ENCODE measurements around the gene CDYL2.

- TF ChIP-seq, protein P1, sequence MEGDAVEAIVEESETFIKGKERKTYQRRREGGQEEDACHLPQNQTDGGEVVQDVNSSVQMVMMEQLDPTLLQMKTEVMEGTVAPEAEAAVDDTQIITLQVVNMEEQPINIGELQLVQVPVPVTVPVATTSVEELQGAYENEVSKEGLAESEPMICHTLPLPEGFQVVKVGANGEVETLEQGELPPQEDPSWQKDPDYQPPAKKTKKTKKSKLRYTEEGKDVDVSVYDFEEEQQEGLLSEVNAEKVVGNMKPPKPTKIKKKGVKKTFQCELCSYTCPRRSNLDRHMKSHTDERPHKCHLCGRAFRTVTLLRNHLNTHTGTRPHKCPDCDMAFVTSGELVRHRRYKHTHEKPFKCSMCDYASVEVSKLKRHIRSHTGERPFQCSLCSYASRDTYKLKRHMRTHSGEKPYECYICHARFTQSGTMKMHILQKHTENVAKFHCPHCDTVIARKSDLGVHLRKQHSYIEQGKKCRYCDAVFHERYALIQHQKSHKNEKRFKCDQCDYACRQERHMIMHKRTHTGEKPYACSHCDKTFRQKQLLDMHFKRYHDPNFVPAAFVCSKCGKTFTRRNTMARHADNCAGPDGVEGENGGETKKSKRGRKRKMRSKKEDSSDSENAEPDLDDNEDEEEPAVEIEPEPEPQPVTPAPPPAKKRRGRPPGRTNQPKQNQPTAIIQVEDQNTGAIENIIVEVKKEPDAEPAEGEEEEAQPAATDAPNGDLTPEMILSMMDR (IDR thresholded peaks at IDR 0.05; ENCODE audit: extremely low read depth in 1 of 2, insufficient read depth in 1 of 2, low read depth in 1 of 2, low read length in 2 of 2) = no peak
- TF ChIP-seq POLR2A (IDR thresholded peaks at IDR 0.05; ENCODE audit: low read depth, low read length) (no peak), MAX (IDR thresholded peaks at IDR 0.05; ENCODE audit: insufficient read depth, insufficient read length) (no peak)
These were observed 247.4 kb downstream of the CDYL2 start for GRCh38 chr16:80557037-80557436.
